Measurements from ENCODE around the gene KIF26B. TPM values are rescaled to one million over a fixed set of nuclear protein-coding genes. Genes with fewer than 3 reads are reported as not detected.
A peak's percentile ranks its signal among the peaks of the same experiment; 100 is the strongest.
"Not testable (repeated sequence)": the region's sequence is repeated elsewhere in the genome, so short reads cannot be mapped to it uniquely, and the experiment has no call there.

The KIF26B gene
- total RNA-seq, 1 donor from 2014 or later, result 43.1 TPM

- DNase-seq (ENCODE audit: low spot score), result no peak
Measured at GRCh38 chr1:245645894-245646293, 491.1 kb downstream of the KIF26B start.

GRCh38 chr1:245648749-245649522, 494.2 kb downstream of the KIF26B start:
- DNase-seq (ENCODE audit: low spot score), result no peak

GRCh38 chr1:245649666-245650065, 494.9 kb downstream of the KIF26B start:
- no peak for DNase-seq (ENCODE audit: low spot score)

- no peak for DNase-seq (ENCODE audit: low spot score)
Measured at GRCh38 chr1:245650441-245650960, 495.7 kb downstream of the KIF26B start.

GRCh38 chr1:245651093-245651492, 496.3 kb downstream of the KIF26B start:
- no peak for DNase-seq (ENCODE audit: low spot score)

- no peak for DNase-seq (ENCODE audit: low spot score)
Measured at GRCh38 chr1:245652116-245652515, 497.3 kb downstream of the KIF26B start.

- no peak for DNase-seq (ENCODE audit: low spot score)
Measured at GRCh38 chr1:245652660-245653427, 498.1 kb downstream of the KIF26B start.

GRCh38 chr1:245654460-245655050, 499.8 kb downstream of the KIF26B start:
- DNase-seq (ENCODE audit: low spot score), result peak; percentile 66

GRCh38 chr1:245656189-245656717, 501.5 kb downstream of the KIF26B start:
- DNase-seq (ENCODE audit: low spot score), result no peak

GRCh38 chr1:245657371-245657770, 502.6 kb downstream of the KIF26B start:
- DNase-seq (ENCODE audit: low spot score), result no peak

GRCh38 chr1:245663373-245663772, 508.6 kb downstream of the KIF26B start:
- no peak for DNase-seq (ENCODE audit: low spot score)

GRCh38 chr1:245663841-245664240, 509.1 kb downstream of the KIF26B start:
- DNase-seq (ENCODE audit: low spot score), result no peak

GRCh38 chr1:245666412-245666811, 511.6 kb downstream of the KIF26B start:
- DNase-seq (ENCODE audit: low spot score), result no peak

GRCh38 chr1:245671349-245671748, 516.6 kb downstream of the KIF26B start:
- no peak for DNase-seq (ENCODE audit: low spot score)

- DNase-seq (ENCODE audit: low spot score), result no peak
Measured at GRCh38 chr1:245671966-245672767, 517.4 kb downstream of the KIF26B start.

- DNase-seq (ENCODE audit: low spot score), result not testable (repeated sequence)
Measured at GRCh38 chr1:245672836-245673656, 518.3 kb downstream of the KIF26B start.

- peak; percentile 34 for DNase-seq (ENCODE audit: low spot score)
Measured at GRCh38 chr1:245673881-245674414, 519.2 kb downstream of the KIF26B start.

- DNase-seq (ENCODE audit: low spot score), result no peak
Measured at GRCh38 chr1:245677461-245678240, 522.9 kb downstream of the KIF26B start.

GRCh38 chr1:245678860-245679411, 524.2 kb downstream of the KIF26B start:
- DNase-seq (ENCODE audit: low spot score), result no peak
